ENCODE measurements around the gene NEB.
A peak's percentile ranks its signal among the peaks of the same experiment; 100 is the strongest.

The NEB gene

GRCh38 chr2:151438506-151438905 is 295.8 kb downstream of the NEB start:
- Mint-ChIP-seq H3K27ac (no peak overlapping the region), H3K4me1 (no peaks in the 10 kb centered on the region), H3K36me3 (ENCODE audit: low read depth) (peaks cover 55% of the 10 kb centered on the region), H3K4me3 (no peak overlapping the region), H3K27me3 (ENCODE audit: low read depth) (no peaks in the 10 kb centered on the region), H3K9me3 (no peaks in the 10 kb centered on the region)
- TF ChIP-seq CTCF (IDR thresholded peaks at IDR 0.05; ENCODE audit: unreplicated experiment in 3 of 3) = no peak

GRCh38 chr2:151437630-151438029 is 296.6 kb downstream of the NEB start:
- no peaks in the 10 kb centered on the region for H3K27me3 Mint-ChIP-seq (ENCODE audit: low read depth)
- no peak overlapping the region for H3K27ac Mint-ChIP-seq
- TF ChIP-seq CTCF (IDR thresholded peaks at IDR 0.05; ENCODE audit: unreplicated experiment in 3 of 3) = peak; percentile 67 to 69 (median 67)
- no peak overlapping the region for H3K4me3 Mint-ChIP-seq
- no peaks in the 10 kb centered on the region for H3K4me1 Mint-ChIP-seq
- no peaks in the 10 kb centered on the region for H3K9me3 Mint-ChIP-seq
- peaks cover 59% of the 10 kb centered on the region for H3K36me3 Mint-ChIP-seq (ENCODE audit: low read depth)

Measured in nephron (organoid).